ENCODE results near the gene AGAP3. TPM values are rescaled to one million over a fixed set of nuclear protein-coding genes. Genes with fewer than 3 reads are reported as not detected.

Gene AGAP3
- total RNA-seq, 1 experiment from 2014 or later, result 126 TPM

- Histone ChIP-seq H3K27me3 (ENCODE audit: insufficient read depth, low read length) (no peaks in the 10 kb centered on the region), H3K9me3 (ENCODE audit: control insufficient read depth in 1 of 2, insufficient read depth in 1 of 2, low read depth in 1 of 2, low read length in 2 of 2) (no peaks in the 10 kb centered on the region), H2AFZ (ENCODE audit: low read depth, low read length, poor library complexity, severe bottlenecking) (no peak overlapping the region), H3K4me2 (ENCODE audit: low read length) (no peak overlapping the region), H3K79me2 (ENCODE audit: insufficient read depth, low read length) (peaks cover 97% of the 10 kb centered on the region), H3K4me3 (replicated peaks in 1 of 2; ENCODE audit: low read depth in 1 of 2, low read length in 2 of 2) (no peak overlapping the region), H3K36me3 (ENCODE audit: control insufficient read depth in 1 of 2, insufficient read depth in 2 of 2, low read length in 2 of 2) (peaks cover 0 to 16% of the 10 kb centered on the region in 2 experiments; a peak in 1 of 4 replicates), H3K9ac (ENCODE audit: low read length) (no peak overlapping the region), H3K27ac (ENCODE audit: low read depth, low read length) (no peak overlapping the region), H3K9me2 (ENCODE audit: insufficient read depth) (no peaks in the 10 kb centered on the region), H3K4me1 (ENCODE audit: control insufficient read depth in 1 of 2, insufficient read depth in 2 of 2, low read length in 2 of 2) (no peaks in the 10 kb centered on the region), H4K20me1 (ENCODE audit: insufficient read depth) (no peaks in the 10 kb centered on the region; the same call in 1 of the 2 replicates)
- intact Hi-C loops (cut with micrococcal nuclease), result no loop called here
- DNase-seq (ENCODE audit: low read depth, low spot score) (no peak), ATAC-seq (no peak)
- TF ChIP-seq SP1 (IDR thresholded peaks at IDR 0.05; ENCODE audit: low read depth) (no peak), JUND (IDR thresholded peaks at IDR 0.05) (no peak), ATF3 (IDR thresholded peaks at IDR 0.05) (no peak), YY1 (IDR thresholded peaks at IDR 0.05; ENCODE audit: extremely low read depth, insufficient replicate concordance, low read depth, low read length) (no peak), EZH2 (IDR thresholded peaks at IDR 0.05) (no peak), CBX3 (IDR thresholded peaks at IDR 0.05; ENCODE audit: low read depth) (no peak), FOSL1 (IDR thresholded peaks at IDR 0.05; ENCODE audit: low read depth) (no peak), REST (IDR thresholded peaks at IDR 0.05; ENCODE audit: low read depth) (no peak)
- no TSS peak for BruUV-seq (replicated peaks)
- CTCF ChIA-PET, result interaction anchor here (0.7 kb wide), 1 partner anchor 130 kb away, joined by 4 read pairs; no protein-coding TSS in a partner anchor
- POLR2A ChIA-PET, result interaction anchor here (1.7 kb wide), 1 partner anchor 15 kb away, joined by 4 read pairs; no protein-coding TSS in a partner anchor
- RAD21 ChIA-PET (ENCODE audit: low non-redundant PET in 1 of 2, low total read pairs in 2 of 2, uncharacterized antibody in 2 of 2, unreplicated experiment in 2 of 2), result no interaction called here
Observed at GRCh38 chr7:151094675-151095074, 8.4 kb downstream of the AGAP3 start.
